Peyer's patch (tissue), 4 donors: Measurements from ENCODE around the gene NAV3.

Experiments
- CTCF ChIP-seq, 6 experiments: fragments of 450-650 bp in 4 of 6; fragments of 200-600 bp in 2 of 6; sonication (generic) in 1 of 6; IDR thresholded peaks; one replicate each; pipeline ENCODE4 v1.5.1; 2017 to 2019; ENCODE audit warnings: antibody characterized with exemption in 6 of 6, mild to moderate bottlenecking in 3 of 6, moderate library complexity in 1 of 6
- POLR2A ChIP-seq, 2 donors: fragments of 450-650 bp; IDR thresholded peaks; one replicate each; pipeline ENCODE4 v1.5.1; 2017; ENCODE audit warnings: antibody characterized with exemption in 2 of 2, mild to moderate bottlenecking in 2 of 2, moderate library complexity in 2 of 2

GRCh38 chr12:78037707-78038106 lies 207.0 kb downstream of the NAV3 start:
- TF ChIP-seq CTCF (IDR thresholded peaks at IDR 0.05) (no peak), POLR2A (IDR thresholded peaks at IDR 0.05) (no peak)
